Stimulated activated naive B cell treated with anti-CD40 and anti-IgM and Interleukin-4, amounts not matched to agents 10 μg/mL and 1 μg/mL and 100 μg/mL, for 72 hours (primary cell): Measurements from ENCODE around the gene WARS2.
"Not testable (repeated sequence)": the region's sequence is repeated elsewhere in the genome, so short reads cannot be mapped to it uniquely, and the experiment has no call there.

Source experiments
- ATAC-seq, 2 donors: fragments of 150-1000 bp; cut with Tn5 transposase; replicated peaks; 2 replicates each; pipeline ENCODE4 v1.10.0; 2021; ENCODE audit warnings: moderate library complexity in 1 of 2
- DNase-seq: peaks from one replicate; pipeline ENCODE4 v3.0.0; 2021
- H3K27ac Mint-ChIP-seq: one replicate; pipeline ENCODE4 v1.8.0; 2022; ENCODE audit warnings: mild to moderate bottlenecking, mixed read lengths
- H3K27me3 Mint-ChIP-seq, 2 donors: one replicate each; pipeline ENCODE4 v1.8.0; 2022; ENCODE audit warnings: mixed read lengths in 2 of 2
- H3K36me3 Mint-ChIP-seq, 2 donors: one replicate each; pipeline ENCODE4 v1.8.0; 2022; ENCODE audit warnings: mixed read lengths in 2 of 2, mild to moderate bottlenecking in 1 of 2
- H3K4me1 Mint-ChIP-seq, 2 donors: one replicate each; pipeline ENCODE4 v1.8.0; 2022; ENCODE audit warnings: mixed read lengths in 2 of 2, mild to moderate bottlenecking in 1 of 2
- H3K4me3 Mint-ChIP-seq, 2 donors: one replicate each; pipeline ENCODE4 v1.8.0; 2022; ENCODE audit warnings: mild to moderate bottlenecking in 2 of 2, mixed read lengths in 2 of 2, moderate library complexity in 1 of 2
- H3K9me3 Mint-ChIP-seq, 2 donors: one replicate each; pipeline ENCODE4 v1.8.0; 2022; ENCODE audit warnings: mixed read lengths in 2 of 2, mild to moderate bottlenecking in 1 of 2

The WARS2 gene

GRCh38 chr1:119124764-119125163 lies 15.7 kb downstream of the WARS2 start:
- H3K4me1 Mint-ChIP-seq = peaks cover 0 to 10% of the 10 kb centered on the region in 2 donors
- ATAC-seq (no peak), DNase-seq (no peak)
- no peak overlapping the region for H3K27ac Mint-ChIP-seq
- H3K27me3 Mint-ChIP-seq = no peaks in the 10 kb centered on the region
- no peak overlapping the region for H3K4me3 Mint-ChIP-seq
- peaks cover 16 to 19% of the 10 kb centered on the region in 2 donors for H3K9me3 Mint-ChIP-seq
- H3K36me3 Mint-ChIP-seq = peaks cover 36 to 63% of the 10 kb centered on the region in 2 donors

GRCh38 chr1:119121872-119122271 lies 18.6 kb downstream of the WARS2 start:
- H3K36me3 Mint-ChIP-seq = peaks cover 35 to 60% of the 10 kb centered on the region in 2 donors
- H3K27ac Mint-ChIP-seq, ATAC-seq: not testable (repeated sequence)

GRCh38 chr1:119116725-119117124 lies 23.7 kb downstream of the WARS2 start:
- no peak overlapping the region for H3K27ac Mint-ChIP-seq
- peaks cover 20 to 48% of the 10 kb centered on the region in 2 donors for H3K36me3 Mint-ChIP-seq
- H3K4me1 Mint-ChIP-seq = peaks cover 0 to 4% of the 10 kb centered on the region in 2 donors
- DNase-seq = no peak
- H3K27me3 Mint-ChIP-seq = no peaks in the 10 kb centered on the region
- no peak for ATAC-seq
- H3K4me3 Mint-ChIP-seq = no peak overlapping the region
- peaks cover 15 to 17% of the 10 kb centered on the region in 2 donors for H3K9me3 Mint-ChIP-seq

More at GRCh38 chr1:119121872-119122271, 18.6 kb downstream of the WARS2 start:
- peaks cover 0 to 12% of the 10 kb centered on the region in 2 donors for H3K4me1 Mint-ChIP-seq
- H3K27me3 Mint-ChIP-seq, H3K4me3 Mint-ChIP-seq, DNase-seq: not testable (repeated sequence)
- H3K9me3 Mint-ChIP-seq = peaks cover 18 to 19% of the 10 kb centered on the region in 2 donors

GRCh38 chr1:119115736-119116135 lies 24.7 kb downstream of the WARS2 start:
- Mint-ChIP-seq H3K27me3 (no peaks in the 10 kb centered on the region), H3K9me3 (peaks cover 9 to 13% of the 10 kb centered on the region in 2 donors), H3K4me3 (no peak overlapping the region), H3K4me1 (peaks cover 0 to 4% of the 10 kb centered on the region in 2 donors), H3K36me3 (peaks cover 17 to 43% of the 10 kb centered on the region in 2 donors), H3K27ac (no peak overlapping the region)
- DNase-seq (no peak), ATAC-seq (no peak)

- Mint-ChIP-seq H3K4me3 (no peak overlapping the region), H3K9me3 (peaks cover 10 to 15% of the 10 kb centered on the region in 2 donors), H3K27me3 (no peaks in the 10 kb centered on the region), H3K27ac (no peak overlapping the region), H3K36me3 (peaks cover 19 to 42% of the 10 kb centered on the region in 2 donors), H3K4me1 (peaks cover 0 to 4% of the 10 kb centered on the region in 2 donors)
- DNase-seq (no peak), ATAC-seq (no peak)
Measured at GRCh38 chr1:119115311-119115710, 25.1 kb downstream of the WARS2 start.

- Mint-ChIP-seq H3K9me3 (peaks cover 6 to 12% of the 10 kb centered on the region in 2 donors), H3K27me3 (no peaks in the 10 kb centered on the region), H3K36me3 (peaks cover 15 to 37% of the 10 kb centered on the region in 2 donors), H3K4me1 (peaks cover 0 to 4% of the 10 kb centered on the region in 2 donors), H3K4me3 (no peak overlapping the region), H3K27ac (no peak overlapping the region)
- DNase-seq (no peak), ATAC-seq (no peak)
Measured at GRCh38 chr1:119114786-119115185, 25.7 kb downstream of the WARS2 start.

GRCh38 chr1:119112791-119113190 lies 27.7 kb downstream of the WARS2 start:
- no peak for ATAC-seq
- Mint-ChIP-seq H3K9me3 (peaks cover 3 to 10% of the 10 kb centered on the region in 2 donors), H3K27me3 (no peaks in the 10 kb centered on the region), H3K4me3 (no peak overlapping the region), H3K4me1 (peaks cover 0 to 3% of the 10 kb centered on the region in 2 donors), H3K27ac (no peak overlapping the region), H3K36me3 (peaks cover 11 to 33% of the 10 kb centered on the region in 2 donors)
- no peak for DNase-seq

- Mint-ChIP-seq H3K4me1 (peaks cover 0 to 2% of the 10 kb centered on the region in 2 donors), H3K27me3 (no peaks in the 10 kb centered on the region), H3K27ac (no peak overlapping the region), H3K36me3 (peaks cover 11 to 35% of the 10 kb centered on the region in 2 donors), H3K4me3 (no peak overlapping the region), H3K9me3 (peaks cover 3 to 10% of the 10 kb centered on the region in 2 donors)
- ATAC-seq (no peak), DNase-seq (no peak)
Measured at GRCh38 chr1:119112244-119112643, 28.2 kb downstream of the WARS2 start.

GRCh38 chr1:119108988-119109387 lies 31.5 kb downstream of the WARS2 start:
- Mint-ChIP-seq H3K27ac (no peak overlapping the region), H3K27me3 (no peaks in the 10 kb centered on the region), H3K4me3 (no peak overlapping the region), H3K4me1 (no peaks in the 10 kb centered on the region), H3K9me3 (peaks cover 3 to 10% of the 10 kb centered on the region in 2 donors), H3K36me3 (peaks cover 9 to 29% of the 10 kb centered on the region in 2 donors)
- ATAC-seq (no peak), DNase-seq (no peak)

GRCh38 chr1:119103764-119104163 lies 36.7 kb downstream of the WARS2 start:
- Mint-ChIP-seq H3K27me3 (no peaks in the 10 kb centered on the region), H3K27ac (no peak overlapping the region), H3K36me3 (peaks cover 7% of the 10 kb centered on the region in 2 donors), H3K4me1 (peaks cover 2 to 6% of the 10 kb centered on the region in 2 donors), H3K9me3 (peaks cover 0 to 1% of the 10 kb centered on the region in 2 donors), H3K4me3 (no peak overlapping the region)
- ATAC-seq (no peak), DNase-seq (no peak)

- Mint-ChIP-seq H3K27ac (no peak overlapping the region), H3K36me3 (peaks cover 3 to 8% of the 10 kb centered on the region in 2 donors), H3K4me1 (peaks cover 2 to 6% of the 10 kb centered on the region in 2 donors), H3K27me3 (no peaks in the 10 kb centered on the region), H3K4me3 (no peak overlapping the region), H3K9me3 (peaks cover 0 to 1% of the 10 kb centered on the region in 2 donors)
- ATAC-seq = no peak
- no peak for DNase-seq
Measured at GRCh38 chr1:119102051-119102450, 38.4 kb downstream of the WARS2 start.

GRCh38 chr1:119101563-119101962 lies 38.9 kb downstream of the WARS2 start:
- no peak for DNase-seq
- no peak for ATAC-seq
- no peak overlapping the region for H3K27ac Mint-ChIP-seq
- peaks cover 2 to 6% of the 10 kb centered on the region in 2 donors for H3K4me1 Mint-ChIP-seq
- H3K36me3 Mint-ChIP-seq = peaks cover 2 to 8% of the 10 kb centered on the region in 2 donors
- H3K4me3 Mint-ChIP-seq = no peak overlapping the region
- H3K27me3 Mint-ChIP-seq = no peaks in the 10 kb centered on the region
- peaks cover 0 to 1% of the 10 kb centered on the region in 2 donors for H3K9me3 Mint-ChIP-seq

- no peaks in the 10 kb centered on the region for H3K27me3 Mint-ChIP-seq
- DNase-seq (no peak), ATAC-seq (no peak)
- H3K4me3 Mint-ChIP-seq = no peak overlapping the region
- peaks cover 2 to 6% of the 10 kb centered on the region in 2 donors for H3K4me1 Mint-ChIP-seq
- no peak overlapping the region for H3K27ac Mint-ChIP-seq
- peaks cover 0 to 6% of the 10 kb centered on the region in 2 donors for H3K36me3 Mint-ChIP-seq
- peaks cover 0 to 1% of the 10 kb centered on the region in 2 donors for H3K9me3 Mint-ChIP-seq
Measured at GRCh38 chr1:119099775-119100174, 40.7 kb downstream of the WARS2 start.

GRCh38 chr1:119097380-119097779 lies 43.1 kb downstream of the WARS2 start:
- Mint-ChIP-seq H3K4me1 (peaks cover 2 to 6% of the 10 kb centered on the region in 2 donors), H3K27ac (no peak overlapping the region), H3K36me3 (peaks cover 0 to 4% of the 10 kb centered on the region in 2 donors), H3K9me3 (peaks cover 0 to 1% of the 10 kb centered on the region in 2 donors), H3K4me3 (no peak overlapping the region), H3K27me3 (no peaks in the 10 kb centered on the region)
- DNase-seq = no peak
- no peak for ATAC-seq

- Mint-ChIP-seq H3K9me3 (no peaks in the 10 kb centered on the region), H3K27me3 (no peaks in the 10 kb centered on the region), H3K27ac (no peak overlapping the region), H3K36me3 (peaks cover 3 to 6% of the 10 kb centered on the region in 2 donors), H3K4me1 (no peaks in the 10 kb centered on the region), H3K4me3 (no peak overlapping the region)
- no peak for DNase-seq
- no peak for ATAC-seq
Measured at GRCh38 chr1:119093721-119094120, 46.7 kb downstream of the WARS2 start.
